ENCODE data around the gene PKP1.

DNA sequence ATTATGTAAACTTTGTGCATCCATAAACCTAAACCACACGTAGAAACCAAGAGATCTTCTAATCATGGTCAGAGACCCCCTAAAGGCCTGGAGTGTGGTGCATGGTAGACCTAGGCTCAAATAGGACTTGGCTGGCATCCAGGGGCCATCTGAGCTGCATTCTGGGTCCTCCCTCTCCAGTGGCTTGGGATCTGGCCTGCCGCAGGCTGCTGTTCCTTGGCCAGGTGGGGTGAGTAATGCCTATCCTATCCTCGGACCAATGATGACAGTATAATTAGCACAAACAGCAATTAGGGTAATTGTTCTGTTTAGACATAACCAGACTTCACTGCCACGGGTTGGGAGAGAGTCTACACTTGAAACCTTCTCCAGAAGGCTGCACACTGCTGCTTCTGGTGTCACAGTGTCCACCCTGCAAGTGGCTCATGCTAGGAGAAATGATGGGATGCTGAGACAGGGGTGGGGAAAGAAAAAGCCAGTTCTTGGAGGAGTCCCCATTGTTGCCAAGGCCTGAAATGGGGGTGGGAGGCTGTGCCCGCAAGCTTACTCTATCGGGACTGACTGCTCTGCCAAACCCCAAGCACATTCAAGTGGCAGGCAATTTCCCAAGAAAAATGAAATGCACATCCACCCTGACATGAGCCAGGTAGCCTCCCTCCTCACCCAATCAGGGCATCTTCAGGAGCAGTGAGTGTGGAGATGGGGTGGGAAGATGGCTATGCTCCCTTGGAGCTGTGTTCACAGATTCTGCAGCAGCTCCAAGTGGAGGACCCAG is 12.5 kb upstream of the PKP1 start:
- TF ChIP-seq, protein P1, sequence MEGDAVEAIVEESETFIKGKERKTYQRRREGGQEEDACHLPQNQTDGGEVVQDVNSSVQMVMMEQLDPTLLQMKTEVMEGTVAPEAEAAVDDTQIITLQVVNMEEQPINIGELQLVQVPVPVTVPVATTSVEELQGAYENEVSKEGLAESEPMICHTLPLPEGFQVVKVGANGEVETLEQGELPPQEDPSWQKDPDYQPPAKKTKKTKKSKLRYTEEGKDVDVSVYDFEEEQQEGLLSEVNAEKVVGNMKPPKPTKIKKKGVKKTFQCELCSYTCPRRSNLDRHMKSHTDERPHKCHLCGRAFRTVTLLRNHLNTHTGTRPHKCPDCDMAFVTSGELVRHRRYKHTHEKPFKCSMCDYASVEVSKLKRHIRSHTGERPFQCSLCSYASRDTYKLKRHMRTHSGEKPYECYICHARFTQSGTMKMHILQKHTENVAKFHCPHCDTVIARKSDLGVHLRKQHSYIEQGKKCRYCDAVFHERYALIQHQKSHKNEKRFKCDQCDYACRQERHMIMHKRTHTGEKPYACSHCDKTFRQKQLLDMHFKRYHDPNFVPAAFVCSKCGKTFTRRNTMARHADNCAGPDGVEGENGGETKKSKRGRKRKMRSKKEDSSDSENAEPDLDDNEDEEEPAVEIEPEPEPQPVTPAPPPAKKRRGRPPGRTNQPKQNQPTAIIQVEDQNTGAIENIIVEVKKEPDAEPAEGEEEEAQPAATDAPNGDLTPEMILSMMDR (conservative IDR thresholded peaks at IDR 0.05; ENCODE audit: low read depth, low read length) = no peak
- no peak for TF ChIP-seq SMC3 (IDR thresholded peaks at IDR 0.05; ENCODE audit: low read depth, low read length)
- no peak for TF ChIP-seq POLR2A (IDR thresholded peaks at IDR 0.05; ENCODE audit: low read depth, low read length)
- TF ChIP-seq RAD21 (IDR thresholded peaks at IDR 0.05; ENCODE audit: low read length) = no peak
- no peak for TF ChIP-seq NFE2L2 (IDR thresholded peaks at IDR 0.05; ENCODE audit: low read depth, low read length)
- no peak for TF ChIP-seq FOS (IDR thresholded peaks at IDR 0.05; ENCODE audit: low read depth, low read length)

All from IMR-90 (cell line).